Endothelial cell of umbilical vein (primary cell): Measurements from ENCODE around the gene RCOR1. TPM values are rescaled to one million over a fixed set of nuclear protein-coding genes. Genes with fewer than 3 reads are reported as not detected.

Experiments
- BruUV-seq: library from RNA; stranded (reverse); fragments of 400-500 nt; replicated peaks from 2 replicates; lab custom pipeline; 2021; lab: Mats Ljungman, UMichigan
- CTCF ChIA-PET: fragments of 300-600, 350-600 bp; sonication (Branson Sonifier 250); formaldehyde crosslinking; loops from one replicate; lab custom pipeline; 2021; ENCODE audit warnings: antibody characterized with exemption, inconsistent platforms; lab: Charles Lee
- POLR2A ChIA-PET: fragments of 300-600, 350-600 bp; sonication (Branson Sonifier 250); formaldehyde crosslinking; loops from one replicate; lab custom pipeline; 2021; ENCODE audit warnings: antibody characterized with exemption, inconsistent platforms; lab: Charles Lee
- DNase-seq: peaks from one replicate; pipeline ENCODE4 v3.0.0-alpha.2; 2011; ENCODE audit warnings: low read depth, low spot score
- FAIRE-seq: peaks from 2 replicates; lab custom pipeline; 2011; peaks lifted over from hg19 to GRCh38; lab: Jason Lieb, UNC
- H2AFZ ChIP-seq: 2 replicates; pipeline ENCODE4 v1.6.0; 2012; ENCODE audit warnings: low read depth, low read length, control low read depth, inconsistent platforms
- H3K27ac ChIP-seq: 2 replicates; pipeline ENCODE4 v1.5.1; 2011; ENCODE audit warnings: low read depth, mild to moderate bottlenecking, control low read depth, low read length, moderate library complexity; ENCODE audit not compliant: insufficient read depth
- H3K27me3 ChIP-seq, 2 experiments: 2 replicates each; pipeline versions ENCODE4 v1.6.0 to v1.6.1; 2011; ENCODE audit warnings: low read length in 2 of 2, mixed read lengths in 1 of 2; ENCODE audit not compliant: control insufficient read depth in 2 of 2, insufficient read depth in 2 of 2
- H3K36me3 ChIP-seq, 2 experiments: 2 replicates in 1 of 2; 3 replicates in 1 of 2; pipeline ENCODE4 v1.5.1; 2011; ENCODE audit warnings: low read length in 2 of 2, mild to moderate bottlenecking in 1 of 2, moderate library complexity in 1 of 2; ENCODE audit not compliant: control insufficient read depth in 2 of 2, insufficient read depth in 2 of 2; ENCODE audit errors: extremely low read depth in 1 of 2
- H3K4me1 ChIP-seq: 3 replicates; pipeline ENCODE4 v1.5.1; 2011; ENCODE audit warnings: mild to moderate bottlenecking, low read length; ENCODE audit not compliant: control insufficient read depth, insufficient read depth; ENCODE audit errors: extremely low read depth
- H3K4me2 ChIP-seq: 2 replicates; pipeline ENCODE4 v1.6.1; 2011; ENCODE audit warnings: low read length, control low read depth, mixed read lengths; ENCODE audit not compliant: insufficient read depth
- H3K4me3 ChIP-seq, 3 experiments: fragments of 200-600 bp in 1 of 3; sonication (generic), shearing (Covaris generic) in 1 of 3; replicated peaks in 1 of 3; 2 replicates each; pipeline ENCODE4 v1.5.1; 2011 to 2016; ENCODE audit warnings: control low read depth in 3 of 3, low read length in 3 of 3, mild to moderate bottlenecking in 2 of 3, inconsistent platforms in 1 of 3, low read depth in 1 of 3, moderate library complexity in 1 of 3; ENCODE audit not compliant: insufficient read depth in 1 of 3
- H3K79me2 ChIP-seq: 2 replicates; pipeline ENCODE4 v1.6.0; 2012; ENCODE audit warnings: low read length, inconsistent platforms; ENCODE audit not compliant: control insufficient read depth, insufficient read depth
- H3K9ac ChIP-seq: replicated peaks from 2 replicates; pipeline ENCODE3; 2011; ENCODE audit warnings: low read length, control low read depth; ENCODE audit not compliant: insufficient read depth; ENCODE audit errors: extremely low read depth
- H3K9me1 ChIP-seq: replicated peaks from 3 replicates; pipeline ENCODE4 v1.6.0; 2011; ENCODE audit warnings: mild to moderate bottlenecking, low read length; ENCODE audit not compliant: control insufficient read depth, insufficient read depth; ENCODE audit errors: extremely low read depth
- H3K9me3 ChIP-seq: replicated peaks from 2 replicates; pipeline ENCODE4 v1.5.1; 2012; ENCODE audit warnings: low read length, inconsistent platforms; ENCODE audit not compliant: control insufficient read depth, insufficient read depth
- H4K20me1 ChIP-seq: replicated peaks from 2 replicates; pipeline ENCODE3; 2011; ENCODE audit warnings: mild to moderate bottlenecking, low read length; ENCODE audit not compliant: control insufficient read depth, insufficient read depth; ENCODE audit errors: extremely low read depth
- EZH2 ChIP-seq: IDR thresholded peaks from 2 replicates; pipeline ENCODE4 v1.6.1; 2012; ENCODE audit warnings: borderline replicate concordance, low read depth, mild to moderate bottlenecking, moderate library complexity, low read length, inconsistent platforms; ENCODE audit not compliant: severe bottlenecking
- FOS ChIP-seq: IDR thresholded peaks from 2 replicates; pipeline ENCODE4 v1.6.1; 2011; ENCODE audit warnings: mild to moderate bottlenecking, low read length, moderate library complexity, borderline replicate concordance; ENCODE audit not compliant: insufficient read depth
- GATA2 ChIP-seq: IDR thresholded peaks from 2 replicates; pipeline ENCODE4 v1.7.0; 2011; ENCODE audit warnings: low read depth, mild to moderate bottlenecking, moderate library complexity, mixed read lengths, low read length; ENCODE audit not compliant: insufficient read length, insufficient read depth
- JUN ChIP-seq: IDR thresholded peaks from 2 replicates; pipeline ENCODE4 v1.6.1; 2011; ENCODE audit warnings: borderline replicate concordance, low read depth; ENCODE audit not compliant: insufficient read length, insufficient read depth
- MAX ChIP-seq: IDR thresholded peaks from 2 replicates; pipeline ENCODE4 v1.6.1; 2011; ENCODE audit not compliant: insufficient read depth, insufficient read length
- MYC ChIP-seq: IDR thresholded peaks from one replicate; pipeline ENCODE4 v1.6.1; 2011; ENCODE audit warnings: mild to moderate bottlenecking, low read depth, low read length
- POLR2A ChIP-seq: IDR thresholded peaks from 2 replicates; pipeline ENCODE4 v1.6.1; 2012; ENCODE audit warnings: low read depth, mild to moderate bottlenecking, control low read depth, low read length
- POLR2AphosphoS5 ChIP-seq: IDR thresholded peaks from 2 replicates; pipeline ENCODE4 v1.6.1; 2012; ENCODE audit warnings: low read depth, mild to moderate bottlenecking, control low read depth, low read length, moderate library complexity; ENCODE audit not compliant: insufficient read depth
- dilution Hi-C: fragments of 300-500 bp; cut with MboI; formaldehyde crosslinking; loops from one replicate; pipeline ENCODE4 v1.15.0; 2019; ENCODE audit warnings: low sequenced_read_pairs; ENCODE audit not compliant: extremely low pct_ligation_motif_present
- intact Hi-C: fragments of 100-400 bp; cut with micrococcal nuclease; formaldehyde crosslinking; loops from one replicate; pipeline ENCODE4 v1.10.0; 2022
- polyA plus RNA-seq, 4 experiments: library from polyadenylated mRNA; depleted of rRNA in 3 of 4; stranded (reverse) in 3 of 4; unstranded in 1 of 4; fragments of >200 nt; gene quantifications; 2 replicates each; pipeline versions ENCODE4 v1.2.1 to v1.2.3, GENCODE V29; 2011 to 2012; ENCODE audit warnings: missing spikeins in 1 of 4
- total RNA-seq: library from RNA; stranded (reverse); gene quantifications from 2 replicates; pipeline ENCODE4 v1.2.3, GENCODE V29; 2021
- TF ChIP-seq, protein P1 (sequence below), 2 donors: IDR thresholded peaks; 1 replicate in 1 of 2; 2 replicates in 1 of 2; pipeline ENCODE4 v1.5.1; 2011; ENCODE audit warnings: low read length in 2 of 2, mild to moderate bottlenecking in 2 of 2, moderate library complexity in 2 of 2, control low read depth in 1 of 2, inconsistent platforms in 1 of 2, low read depth in 1 of 2; ENCODE audit not compliant: insufficient read depth in 1 of 2; ENCODE audit errors: extremely low read depth in 1 of 2

RCOR1 gene
- total and polyA plus RNA-seq, 2 donors (not counting 3 experiments of a cell fraction or from before 2014, with no cell fraction given) = 15.6 to 32.2 TPM

- Histone ChIP-seq H3K4me2 (no peak overlapping the region), H3K9me3 (no peaks in the 10 kb centered on the region), H4K20me1 (peaks cover 6% of the 10 kb centered on the region), H3K27ac (no peak overlapping the region), H3K9me1 (no peaks in the 10 kb centered on the region), H3K4me3 (no peak overlapping the region), H3K36me3 (no peaks in the 10 kb centered on the region), H3K4me1 (no peaks in the 10 kb centered on the region), H3K9ac (no peak overlapping the region), H3K27me3 (no peaks in the 10 kb centered on the region), H2AFZ (no peak overlapping the region), H3K79me2 (peaks cover 91% of the 10 kb centered on the region)
- FAIRE-seq = no peak
- ChIA-PET CTCF (no interaction called here), POLR2A (no interaction called here)
- TF ChIP-seq JUN (no peak), FOS (no peak), MYC (no peak), POLR2AphosphoS5 (no peak), MAX (no peak), GATA2 (no peak), EZH2 (no peak), POLR2A (no peak)
- TF ChIP-seq, protein P1, sequence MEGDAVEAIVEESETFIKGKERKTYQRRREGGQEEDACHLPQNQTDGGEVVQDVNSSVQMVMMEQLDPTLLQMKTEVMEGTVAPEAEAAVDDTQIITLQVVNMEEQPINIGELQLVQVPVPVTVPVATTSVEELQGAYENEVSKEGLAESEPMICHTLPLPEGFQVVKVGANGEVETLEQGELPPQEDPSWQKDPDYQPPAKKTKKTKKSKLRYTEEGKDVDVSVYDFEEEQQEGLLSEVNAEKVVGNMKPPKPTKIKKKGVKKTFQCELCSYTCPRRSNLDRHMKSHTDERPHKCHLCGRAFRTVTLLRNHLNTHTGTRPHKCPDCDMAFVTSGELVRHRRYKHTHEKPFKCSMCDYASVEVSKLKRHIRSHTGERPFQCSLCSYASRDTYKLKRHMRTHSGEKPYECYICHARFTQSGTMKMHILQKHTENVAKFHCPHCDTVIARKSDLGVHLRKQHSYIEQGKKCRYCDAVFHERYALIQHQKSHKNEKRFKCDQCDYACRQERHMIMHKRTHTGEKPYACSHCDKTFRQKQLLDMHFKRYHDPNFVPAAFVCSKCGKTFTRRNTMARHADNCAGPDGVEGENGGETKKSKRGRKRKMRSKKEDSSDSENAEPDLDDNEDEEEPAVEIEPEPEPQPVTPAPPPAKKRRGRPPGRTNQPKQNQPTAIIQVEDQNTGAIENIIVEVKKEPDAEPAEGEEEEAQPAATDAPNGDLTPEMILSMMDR (IDR thresholded peaks at IDR 0.05; ENCODE audit: extremely low read depth in 1 of 2, insufficient read depth in 1 of 2, low read depth in 1 of 2, low read length in 2 of 2) = no peak
- intact Hi-C loops (no loop called here), dilution Hi-C loops (no loop called here)
- no peak for DNase-seq
- BruUV-seq = no TSS peak
Measured at GRCh38 chr14:102606296-102606695, 13.8 kb downstream of the RCOR1 start.
